HEK293 (cell line): ENCODE measurements around the gene DOCK9.

Experiments
- CTCF ChIA-PET: fragments of 350-600 bp; formaldehyde crosslinking; extraction: SDS; loops from one replicate; lab custom pipeline; 2021; ENCODE audit warnings: antibody characterized with exemption; lab: Yijun Ruan, JAX
- POLR2A ChIA-PET: fragments of 300-600 bp; formaldehyde crosslinking; extraction: SDS; loops from one replicate; lab custom pipeline; 2020; ENCODE audit warnings: antibody characterized with exemption, inconsistent platforms; lab: Yijun Ruan, JAX
- H3K27ac ChIP-seq: fragments of 200-500 bp; sonication (Bioruptor generic); 2 replicates; pipeline ENCODE4 v1.5.1; 2014; ENCODE audit warnings: low read depth, low read length, control low read depth, inconsistent platforms; ENCODE audit errors: extremely low read depth
- H3K36me3 ChIP-seq, 2 experiments: fragments of 200-500 bp in 1 of 2; sonication (Bioruptor generic) in 1 of 2; 1 replicate in 1 of 2; 2 replicates in 1 of 2; pipeline ENCODE4 v1.5.1; 2014 to 2017; ENCODE audit warnings: inconsistent platforms in 2 of 2, low read length in 2 of 2; ENCODE audit not compliant: control insufficient read depth in 2 of 2, insufficient read depth in 1 of 2
- H3K4me1 ChIP-seq: fragments of 200-500 bp; sonication (Bioruptor generic); 2 replicates; pipeline ENCODE4 v1.5.1; 2014; ENCODE audit warnings: mild to moderate bottlenecking, low read length, inconsistent platforms; ENCODE audit not compliant: control insufficient read depth, insufficient read depth
- H3K4me3 ChIP-seq: 2 replicates; pipeline ENCODE4 v1.5.1; 2011; ENCODE audit warnings: low read depth, mild to moderate bottlenecking, control low read depth, low read length, moderate library complexity
- H3K9me3 ChIP-seq: fragments of 200-500 bp; sonication (Bioruptor generic); 2 replicates; pipeline ENCODE4 v1.5.1; 2014; ENCODE audit warnings: low read depth, low read length, inconsistent platforms; ENCODE audit not compliant: control insufficient read depth, insufficient read depth
- BCL11B ChIP-seq: fragments of 450-650 bp; formaldehyde crosslinking; IDR thresholded peaks from 2 replicates; pipeline ENCODE4 v1.5.1; 2016; ENCODE audit warnings: low read depth, missing biosample characterization, missing genetic modification characterization
- HOXA7 ChIP-seq: sonication (generic); formaldehyde crosslinking; IDR thresholded peaks from 2 replicates; pipeline ENCODE4 v1.8.1; 2022; ENCODE audit warnings: missing genetic modification reagents, borderline replicate concordance
- OSR2 ChIP-seq: fragments of 450-650 bp; formaldehyde crosslinking; IDR thresholded peaks from 2 replicates; pipeline ENCODE4 v1.5.1; 2016; ENCODE audit warnings: missing biosample characterization, missing genetic modification characterization
- PRDM1 ChIP-seq: fragments of 450-650 bp; formaldehyde crosslinking; IDR thresholded peaks from 2 replicates; pipeline ENCODE4; 2016; ENCODE audit warnings: missing biosample characterization, missing genetic modification characterization
- SALL2 ChIP-seq: fragments of 450-650 bp; formaldehyde crosslinking; IDR thresholded peaks from 2 replicates; pipeline ENCODE4 v1.5.0; 2017; ENCODE audit warnings: missing biosample characterization, mild to moderate bottlenecking, missing genetic modification characterization, borderline replicate concordance
- TCF7L2 ChIP-seq: IDR thresholded peaks from 2 replicates; pipeline ENCODE4 v1.6.1; 2011; ENCODE audit warnings: low read depth, mild to moderate bottlenecking, inconsistent platforms, low read length, moderate library complexity, borderline replicate concordance
- ZEB2 ChIP-seq: fragments of 450-650 bp; formaldehyde crosslinking; IDR thresholded peaks from 2 replicates; pipeline ENCODE4 v1.5.1; 2016; ENCODE audit warnings: missing biosample characterization, missing genetic modification characterization
- ZFP37 ChIP-seq: fragments of 450-650 bp; formaldehyde crosslinking; IDR thresholded peaks from 2 replicates; pipeline ENCODE4 v1.5.1; 2016; ENCODE audit warnings: missing biosample characterization, missing genetic modification characterization
- ZNF138 ChIP-seq: fragments of 450-650 bp; formaldehyde crosslinking; IDR thresholded peaks from 2 replicates; pipeline ENCODE4 v1.5.1; 2016; ENCODE audit warnings: missing biosample characterization, missing genetic modification characterization, borderline replicate concordance
- ZNF146 ChIP-seq: fragments of 450-650 bp; formaldehyde crosslinking; IDR thresholded peaks from 2 replicates; pipeline ENCODE4 v1.5.1; 2016; ENCODE audit warnings: missing biosample characterization, missing genetic modification characterization
- ZNF16 ChIP-seq: fragments of 450-650 bp; formaldehyde crosslinking; IDR thresholded peaks from 2 replicates; pipeline ENCODE4 v1.5.1; 2016; ENCODE audit warnings: low read depth, missing biosample characterization, missing genetic modification characterization
- ZNF248 ChIP-seq: fragments of 450-650 bp; formaldehyde crosslinking; IDR thresholded peaks from 2 replicates; pipeline ENCODE4 v1.5.1; 2017; ENCODE audit warnings: missing biosample characterization, missing genetic modification characterization
- ZNF302 ChIP-seq: fragments of 450-650 bp; formaldehyde crosslinking; IDR thresholded peaks from 2 replicates; pipeline ENCODE4 v1.5.1; 2016; ENCODE audit warnings: missing biosample characterization, missing genetic modification characterization, low read depth
- ZNF37A ChIP-seq: fragments of 450-650 bp; IDR thresholded peaks from 2 replicates; pipeline ENCODE4 v1.5.1; 2018; ENCODE audit warnings: missing biosample characterization, missing genetic modification characterization
- ZNF391 ChIP-seq: fragments of 450-650 bp; formaldehyde crosslinking; IDR thresholded peaks from 2 replicates; pipeline ENCODE4 v1.5.1; 2016; ENCODE audit warnings: low read depth, missing biosample characterization, missing genetic modification characterization, borderline replicate concordance
- ZNF433 ChIP-seq: fragments of 450-650 bp; formaldehyde crosslinking; IDR thresholded peaks from 2 replicates; pipeline ENCODE4 v1.5.1; 2016; ENCODE audit warnings: missing biosample characterization, missing genetic modification characterization, low read depth
- ZNF549 ChIP-seq: fragments of 450-650 bp; IDR thresholded peaks from 2 replicates; pipeline ENCODE4 v1.5.1; 2018; ENCODE audit warnings: missing biosample characterization, missing genetic modification characterization, mild to moderate bottlenecking, inconsistent platforms, moderate library complexity
- ZNF571 ChIP-seq: fragments of 450-650 bp; formaldehyde crosslinking; IDR thresholded peaks from 2 replicates; pipeline ENCODE4 v1.5.0; 2017; ENCODE audit warnings: missing biosample characterization, missing genetic modification characterization
- ZNF596 ChIP-seq: fragments of 450-650 bp; IDR thresholded peaks from 2 replicates; pipeline ENCODE4 v1.5.0; 2018; ENCODE audit warnings: missing biosample characterization, mild to moderate bottlenecking, missing genetic modification characterization, moderate library complexity
- ZNF621 ChIP-seq: fragments of 450-650 bp; formaldehyde crosslinking; IDR thresholded peaks from 2 replicates; pipeline ENCODE4 v1.5.1; 2017; ENCODE audit warnings: missing biosample characterization, missing genetic modification characterization
- TF ChIP-seq, protein P1 (sequence below): fragments of 450-650 bp; formaldehyde crosslinking; IDR thresholded peaks from 2 replicates; pipeline ENCODE4 v1.5.1; 2016; ENCODE audit warnings: missing biosample characterization, missing genetic modification characterization, low read depth
- TF ChIP-seq, protein P2 (sequence below): fragments of 450-650 bp; formaldehyde crosslinking; IDR thresholded peaks from 2 replicates; pipeline ENCODE4 v1.5.1; 2016; ENCODE audit warnings: missing biosample characterization, missing genetic modification characterization
- TF ChIP-seq, protein P3 (sequence below): fragments of 450-650 bp; formaldehyde crosslinking; IDR thresholded peaks from 2 replicates; pipeline ENCODE4 v1.5.1; 2016; ENCODE audit warnings: missing biosample characterization, missing genetic modification characterization

The DOCK9 gene

DNA sequence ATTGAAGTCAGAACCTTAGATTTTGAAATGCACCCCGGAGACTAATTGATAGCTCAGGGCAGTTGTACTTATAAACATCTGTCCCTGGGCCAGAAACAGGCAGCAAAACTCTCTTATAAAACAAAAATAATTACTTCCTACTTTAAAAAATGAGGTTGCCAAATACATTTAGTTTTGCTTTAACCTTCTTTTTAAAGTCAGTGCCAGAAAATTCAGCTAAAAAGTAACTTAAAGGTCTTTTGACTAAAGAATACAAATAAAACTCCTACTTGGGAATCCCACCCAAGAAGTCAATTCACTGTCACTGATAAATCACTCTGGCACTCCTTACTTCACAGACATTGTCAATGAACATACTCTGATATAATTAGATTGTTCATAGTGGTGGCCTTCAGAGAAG, 60.7 kb downstream of the DOCK9 start:
- CTCF ChIA-PET: interaction anchor here (0.6 kb wide), 1 partner anchor 13 kb away, joined by 5 read pairs; no protein-coding TSS in a partner anchor
- POLR2A ChIA-PET: no interaction called here

DNA sequence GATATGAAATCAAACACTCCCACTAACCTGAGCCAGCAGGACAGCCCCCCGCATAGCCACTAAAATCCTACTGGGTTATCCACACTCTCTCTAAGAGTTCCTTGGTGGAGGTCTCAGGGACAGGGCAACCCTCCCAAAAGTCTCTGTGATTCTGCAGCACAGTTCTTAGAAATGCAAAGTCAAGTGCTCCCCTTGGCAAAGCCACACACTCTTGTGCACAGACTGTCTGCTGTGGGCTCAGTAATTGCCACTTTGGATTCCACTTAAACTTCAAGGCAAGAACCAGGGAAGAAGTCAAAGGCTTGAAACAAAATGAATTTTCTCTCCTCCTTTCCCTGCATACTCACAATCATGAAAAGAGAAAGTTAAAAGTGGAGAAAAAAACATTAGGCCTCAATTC, 61.5 kb downstream of the DOCK9 start:
- Histone ChIP-seq H3K9me3 (no peaks in the 10 kb centered on the region), H3K4me1 (no peaks in the 10 kb centered on the region), H3K4me3 (no peak overlapping the region), H3K36me3 (no peaks in the 10 kb centered on the region), H3K27ac (no peak overlapping the region)
- TF ChIP-seq BCL11B (tag by site-specific recombination) (no peak), SALL2 (tag by site-specific recombination) (no peak), TCF7L2 (no peak), PRDM1 (tag by site-specific recombination) (0 out of 2 replicates have a peak, but pooled peaks have one; percentile 21)
- POLR2A ChIA-PET: no interaction called here
- CTCF ChIA-PET: no interaction called here

More for the DNA sequence above, 60.7 kb downstream of the DOCK9 start:
- Histone ChIP-seq H3K4me3 (no peak overlapping the region), H3K9me3 (no peaks in the 10 kb centered on the region), H3K27ac (no peak overlapping the region), H3K36me3 (peaks cover 0 to 6% of the 10 kb centered on the region in 2 experiments; a peak in 1 of 3 replicates), H3K4me1 (no peaks in the 10 kb centered on the region)
- no peak for TF ChIP-seq ZNF146
- no peak for TF ChIP-seq ZNF596 (tag by site-specific recombination)
- no peak for TF ChIP-seq ZNF16 (tag by site-specific recombination)
- no peak for TF ChIP-seq ZNF571 (tag by site-specific recombination)
- no peak for TF ChIP-seq ZNF248 (tag by site-specific recombination)
- no peak for TF ChIP-seq ZNF549 (tag by site-specific recombination)
- TF ChIP-seq, protein P1, sequence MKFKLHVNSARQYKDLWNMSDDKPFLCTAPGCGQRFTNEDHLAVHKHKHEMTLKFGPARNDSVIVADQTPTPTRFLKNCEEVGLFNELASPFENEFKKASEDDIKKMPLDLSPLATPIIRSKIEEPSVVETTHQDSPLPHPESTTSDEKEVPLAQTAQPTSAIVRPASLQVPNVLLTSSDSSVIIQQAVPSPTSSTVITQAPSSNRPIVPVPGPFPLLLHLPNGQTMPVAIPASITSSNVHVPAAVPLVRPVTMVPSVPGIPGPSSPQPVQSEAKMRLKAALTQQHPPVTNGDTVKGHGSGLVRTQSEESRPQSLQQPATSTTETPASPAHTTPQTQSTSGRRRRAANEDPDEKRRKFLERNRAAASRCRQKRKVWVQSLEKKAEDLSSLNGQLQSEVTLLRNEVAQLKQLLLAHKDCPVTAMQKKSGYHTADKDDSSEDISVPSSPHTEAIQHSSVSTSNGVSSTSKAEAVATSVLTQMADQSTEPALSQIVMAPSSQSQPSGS (tag by site-specific recombination): no peak
- TF ChIP-seq, protein P2, sequence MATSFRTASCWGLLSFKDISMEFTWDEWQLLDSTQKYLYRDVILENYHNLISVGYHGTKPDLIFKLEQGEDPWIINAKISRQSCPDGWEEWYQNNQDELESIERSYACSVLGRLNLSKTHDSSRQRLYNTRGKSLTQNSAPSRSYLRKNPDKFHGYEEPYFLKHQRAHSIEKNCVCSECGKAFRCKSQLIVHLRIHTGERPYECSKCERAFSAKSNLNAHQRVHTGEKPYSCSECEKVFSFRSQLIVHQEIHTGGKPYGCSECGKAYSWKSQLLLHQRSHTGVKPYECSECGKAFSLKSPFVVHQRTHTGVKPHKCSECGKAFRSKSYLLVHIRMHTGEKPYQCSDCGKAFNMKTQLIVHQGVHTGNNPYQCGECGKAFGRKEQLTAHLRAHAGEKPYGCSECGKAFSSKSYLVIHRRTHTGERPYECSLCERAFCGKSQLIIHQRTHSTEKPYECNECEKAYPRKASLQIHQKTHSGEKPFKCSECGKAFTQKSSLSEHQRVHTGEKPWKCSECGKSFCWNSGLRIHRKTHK (tag by site-specific recombination): no peak
- no peak for TF ChIP-seq ZNF621 (tag by site-specific recombination)
- TF ChIP-seq ZNF138 (tag by site-specific recombination): no peak
- TF ChIP-seq ZEB2: no peak
- TF ChIP-seq, protein P3, sequence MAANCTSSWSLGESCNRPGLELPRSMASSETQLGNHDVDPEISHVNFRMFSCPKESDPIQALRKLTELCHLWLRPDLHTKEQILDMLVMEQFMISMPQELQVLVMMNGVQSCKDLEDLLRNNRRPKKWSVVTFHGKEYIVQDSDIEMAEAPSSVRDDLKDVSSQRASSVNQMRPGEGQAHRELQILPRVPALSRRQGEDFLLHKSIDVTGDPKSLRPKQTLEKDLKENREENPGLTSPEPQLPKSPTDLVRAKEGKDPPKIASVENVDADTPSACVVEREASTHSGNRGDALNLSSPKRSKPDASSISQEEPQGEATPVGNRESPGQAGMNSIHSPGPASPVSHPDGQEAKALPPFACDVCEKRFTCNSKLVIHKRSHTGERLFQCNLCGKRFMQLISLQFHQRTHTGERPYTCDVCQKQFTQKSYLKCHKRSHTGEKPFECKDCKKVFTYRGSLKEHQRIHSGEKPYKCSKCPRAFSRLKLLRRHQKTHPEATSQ (tag by site-specific recombination): no peak
- TF ChIP-seq OSR2 (tag by site-specific recombination): no peak
- no peak for TF ChIP-seq ZNF391
- no peak for TF ChIP-seq ZNF37A
- no peak for TF ChIP-seq HOXA7
- no peak for TF ChIP-seq ZNF433 (tag by site-specific recombination)
- TF ChIP-seq PRDM1 (tag by site-specific recombination): no peak
- no peak for TF ChIP-seq ZNF302 (tag by site-specific recombination)
- no peak for TF ChIP-seq ZFP37
